ENCODE data around the gene ZNF768.

DNA sequence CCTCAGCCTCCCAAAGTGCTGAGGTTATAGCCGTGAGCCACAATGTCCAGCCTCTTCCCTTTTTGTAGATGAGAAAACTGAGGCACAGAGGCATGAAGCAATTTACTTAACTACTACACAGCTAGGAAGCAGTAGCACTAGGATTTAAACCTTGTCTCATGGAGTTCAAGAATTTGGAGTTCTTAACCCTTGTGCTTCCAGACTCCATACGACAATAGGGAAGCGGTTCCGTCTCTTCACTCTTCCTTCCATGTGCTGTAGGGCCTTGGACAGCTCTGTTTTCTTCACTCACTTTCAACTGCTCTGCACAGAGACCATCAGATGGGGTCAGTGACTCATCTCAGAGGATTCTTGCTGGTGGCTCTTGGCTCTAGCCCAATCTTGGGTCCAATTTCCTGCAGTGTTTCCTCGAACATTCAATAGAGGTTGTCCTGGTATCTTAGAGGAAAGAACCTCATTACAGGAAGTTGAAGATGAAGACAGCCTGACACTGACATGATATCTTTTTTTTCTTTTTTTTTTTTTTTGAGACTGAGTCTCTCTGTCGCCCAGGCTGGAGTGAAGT, 34.5 kb downstream of the ZNF768 start:
- TF ChIP-seq CTCF (IDR thresholded peaks at IDR 0.05) (no peak), POLR2A (IDR thresholded peaks at IDR 0.05) (no peak)

Data from esophagus squamous epithelium (tissue), 4 donors.